ENCODE data around the gene MPZL1. TPM values are rescaled to one million over a fixed set of nuclear protein-coding genes. Genes with fewer than 3 reads are reported as not detected.
"Not testable (repeated sequence)": the region's sequence is repeated elsewhere in the genome, so short reads cannot be mapped to it uniquely, and the experiment has no call there.

Gene MPZL1
- polyA plus RNA-seq, 3 donors: 108 to 128 (median 114) TPM

- peak; percentile 81 for DNase-seq
Measured at GRCh38 chr1:167803358-167804207, 81.8 kb downstream of the MPZL1 start.

GRCh38 chr1:167805041-167805556 lies 83.3 kb downstream of the MPZL1 start:
- DNase-seq: no peak

- DNase-seq: not testable (repeated sequence)
Measured at GRCh38 chr1:167806235-167806634, 84.5 kb downstream of the MPZL1 start.

GRCh38 chr1:167806676-167807075 lies 84.9 kb downstream of the MPZL1 start:
- DNase-seq: not testable (repeated sequence)

- DNase-seq: no peak
Measured at GRCh38 chr1:167808104-167808503, 86.3 kb downstream of the MPZL1 start.

GRCh38 chr1:167808690-167809089 lies 86.9 kb downstream of the MPZL1 start:
- no peak for DNase-seq

- DNase-seq: no peak
Measured at GRCh38 chr1:167812972-167813371, 91.2 kb downstream of the MPZL1 start.

GRCh38 chr1:167815650-167816049 lies 93.9 kb downstream of the MPZL1 start:
- DNase-seq: no peak

- DNase-seq: peak; percentile 29
Measured at GRCh38 chr1:167819849-167820683, 98.3 kb downstream of the MPZL1 start.

- DNase-seq: no peak
Measured at GRCh38 chr1:167820684-167821355, 99.0 kb downstream of the MPZL1 start.

- no peak for DNase-seq
Measured at GRCh38 chr1:167821356-167821685, 99.5 kb downstream of the MPZL1 start.

- no peak for DNase-seq
Measured at GRCh38 chr1:167821969-167822685, 100.3 kb downstream of the MPZL1 start.

- no peak for DNase-seq
Measured at GRCh38 chr1:167824163-167824794, 102.5 kb downstream of the MPZL1 start.

GRCh38 chr1:167825419-167826079 lies 103.8 kb downstream of the MPZL1 start:
- no peak for DNase-seq

GRCh38 chr1:167826127-167826526 lies 104.3 kb downstream of the MPZL1 start:
- DNase-seq: no peak

- no peak for DNase-seq
Measured at GRCh38 chr1:167829868-167830267, 108.1 kb downstream of the MPZL1 start.

- DNase-seq: not testable (repeated sequence)
Measured at GRCh38 chr1:167830668-167831067, 108.9 kb downstream of the MPZL1 start.

GRCh38 chr1:167832693-167833092 lies 110.9 kb downstream of the MPZL1 start:
- DNase-seq: no peak

- DNase-seq: no peak
Measured at GRCh38 chr1:167833904-167834303, 112.1 kb downstream of the MPZL1 start.

- no peak for DNase-seq
Measured at GRCh38 chr1:167836197-167836596, 114.4 kb downstream of the MPZL1 start.
